Trophoblast cell (in vitro differentiated cells and primary cell): ENCODE measurements around the gene KIF1A.

Source experiments
- DNase-seq, 2 donors: peaks; one replicate each; pipeline ENCODE4 v3.0.0-alpha.2; 2016
- H2AFZ ChIP-seq: 2 replicates; pipeline ENCODE4 v1.6.1; 2013; ENCODE audit warnings: low read length, moderate library complexity, mild to moderate bottlenecking; ENCODE audit not compliant: insufficient read depth, poor library complexity
- H2AK5ac ChIP-seq: 2 replicates; pipeline ENCODE4 v1.6.1; 2013; ENCODE audit warnings: mild to moderate bottlenecking, low read length
- H2BK120ac ChIP-seq: 2 replicates; pipeline ENCODE4 v1.6.1; 2013; ENCODE audit warnings: low read length, mild to moderate bottlenecking, moderate library complexity; ENCODE audit not compliant: insufficient read depth, poor library complexity
- H2BK12ac ChIP-seq: 2 replicates; pipeline ENCODE4 v1.6.1; 2013; ENCODE audit warnings: mild to moderate bottlenecking, low read length, moderate library complexity
- H2BK5ac ChIP-seq: 2 replicates; pipeline ENCODE4 v1.6.1; 2013; ENCODE audit warnings: low read length, low read depth, moderate library complexity, mild to moderate bottlenecking; ENCODE audit not compliant: poor library complexity
- H3K14ac ChIP-seq: 2 replicates; pipeline ENCODE4 v1.6.1; 2013; ENCODE audit warnings: mild to moderate bottlenecking, low read length
- H3K18ac ChIP-seq: 2 replicates; pipeline ENCODE4 v1.6.1; 2013; ENCODE audit warnings: mild to moderate bottlenecking, low read length
- H3K23ac ChIP-seq: 2 replicates; pipeline ENCODE4 v1.6.1; 2013; ENCODE audit warnings: low read length
- H3K27ac ChIP-seq: 2 replicates; pipeline ENCODE4 v1.5.1; 2013; ENCODE audit warnings: low read depth, mild to moderate bottlenecking, inconsistent platforms, low read length, moderate library complexity
- H3K27me3 ChIP-seq: 2 replicates; pipeline ENCODE4 v1.6.1; 2013; ENCODE audit warnings: inconsistent platforms, mild to moderate bottlenecking, low read length, moderate library complexity; ENCODE audit not compliant: insufficient read depth
- H3K36me3 ChIP-seq, 2 experiments: 1 replicate in 1 of 2; 2 replicates in 1 of 2; pipeline ENCODE4 v1.6.1; 2013; ENCODE audit warnings: low read length in 2 of 2, mild to moderate bottlenecking in 2 of 2, moderate library complexity in 1 of 2; ENCODE audit not compliant: insufficient read depth in 2 of 2, control insufficient read depth in 1 of 2
- H3K4ac ChIP-seq: 2 replicates; pipeline ENCODE4 v1.6.1; 2013; ENCODE audit warnings: low read depth, mild to moderate bottlenecking, low read length, moderate library complexity
- H3K4me1 ChIP-seq, 2 experiments: 1 replicate in 1 of 2; 2 replicates in 1 of 2; pipeline ENCODE4 v1.6.1; 2013; ENCODE audit warnings: low read length in 2 of 2, mild to moderate bottlenecking in 2 of 2, moderate library complexity in 1 of 2; ENCODE audit not compliant: insufficient read depth in 2 of 2, control insufficient read depth in 1 of 2
- H3K4me2 ChIP-seq: 2 replicates; pipeline ENCODE4 v1.6.1; 2013; ENCODE audit warnings: inconsistent platforms, mild to moderate bottlenecking, low read length, moderate library complexity
- H3K4me3 ChIP-seq: 2 replicates; pipeline ENCODE4 v1.5.1; 2013; ENCODE audit warnings: mild to moderate bottlenecking, low read depth, low read length, inconsistent platforms
- H3K79me1 ChIP-seq: one replicate; pipeline ENCODE4 v1.6.1; 2013; ENCODE audit warnings: low read length
- H3K79me2 ChIP-seq: 2 replicates; pipeline ENCODE4 v1.6.1; 2013; ENCODE audit warnings: low read length, mild to moderate bottlenecking; ENCODE audit not compliant: control insufficient read depth, insufficient read depth, poor library complexity
- H3K9ac ChIP-seq: 2 replicates; pipeline ENCODE4 v1.6.1; 2013; ENCODE audit warnings: mild to moderate bottlenecking, low read length
- H3K9me3 ChIP-seq: 2 replicates; pipeline ENCODE4 v1.6.1; 2013; ENCODE audit warnings: low read depth, mild to moderate bottlenecking, control low read depth, inconsistent platforms, low read length; ENCODE audit not compliant: insufficient read depth
- H4K12ac ChIP-seq: 2 replicates; pipeline ENCODE4 v1.6.1; 2013; ENCODE audit warnings: low read depth, mild to moderate bottlenecking, low read length, moderate library complexity
- H4K8ac ChIP-seq: 2 replicates; pipeline ENCODE4 v1.6.1; 2013; ENCODE audit warnings: low read depth, mild to moderate bottlenecking, low read length, moderate library complexity
- H4K91ac ChIP-seq: one replicate; pipeline ENCODE4 v1.6.1; 2013; ENCODE audit warnings: low read depth, mild to moderate bottlenecking, low read length, moderate library complexity
- WGBS: extraction: QIAGEN DNeasy Blood & Tissue Kit; methylation state at CpG from one replicate; pipeline ENCODE4 v1.1.7; 2013; ENCODE audit warnings: missing lambda C conversion rate; ENCODE audit not compliant: insufficient read length, insufficient coverage; ENCODE audit errors: extremely low coverage; 5-methylcytosine and 5-hydroxymethylcytosine counted together

KIF1A gene

GRCh38 chr2:240835528-240835927 is 15.5 kb upstream of the KIF1A start:
- no peak overlapping the region for H2AFZ ChIP-seq
- no peak overlapping the region for H3K23ac ChIP-seq
- H3K27ac ChIP-seq: no peak overlapping the region
- WGBS: no CpG with 5 or more reads among the region's 9 CpGs
- no peaks in the 10 kb centered on the region for H3K79me1 ChIP-seq
- H3K18ac ChIP-seq: no peak overlapping the region
- H3K4me3 ChIP-seq: no peak overlapping the region
- no peak overlapping the region for H3K4me2 ChIP-seq
- H4K12ac ChIP-seq: no peak overlapping the region
- no peak overlapping the region for H2BK12ac ChIP-seq
- no peak overlapping the region for H4K91ac ChIP-seq
- H3K27me3 ChIP-seq: peaks cover 13% of the 10 kb centered on the region
- no peak overlapping the region for H4K8ac ChIP-seq
- no peak overlapping the region for H2BK120ac ChIP-seq
- no peaks in the 10 kb centered on the region for H3K36me3 ChIP-seq
- no peak for DNase-seq
- H2BK5ac ChIP-seq: no peak overlapping the region
- no peak overlapping the region for H3K4ac ChIP-seq
- H3K4me1 ChIP-seq: peaks cover 1 to 3% of the 10 kb centered on the region in 2 experiments
- no peak overlapping the region for H2AK5ac ChIP-seq
- H3K14ac ChIP-seq: no peak overlapping the region
- H3K9me3 ChIP-seq: peaks cover 4% of the 10 kb centered on the region
- H3K9ac ChIP-seq: no peak overlapping the region
- H3K79me2 ChIP-seq: no peaks in the 10 kb centered on the region

DNA sequence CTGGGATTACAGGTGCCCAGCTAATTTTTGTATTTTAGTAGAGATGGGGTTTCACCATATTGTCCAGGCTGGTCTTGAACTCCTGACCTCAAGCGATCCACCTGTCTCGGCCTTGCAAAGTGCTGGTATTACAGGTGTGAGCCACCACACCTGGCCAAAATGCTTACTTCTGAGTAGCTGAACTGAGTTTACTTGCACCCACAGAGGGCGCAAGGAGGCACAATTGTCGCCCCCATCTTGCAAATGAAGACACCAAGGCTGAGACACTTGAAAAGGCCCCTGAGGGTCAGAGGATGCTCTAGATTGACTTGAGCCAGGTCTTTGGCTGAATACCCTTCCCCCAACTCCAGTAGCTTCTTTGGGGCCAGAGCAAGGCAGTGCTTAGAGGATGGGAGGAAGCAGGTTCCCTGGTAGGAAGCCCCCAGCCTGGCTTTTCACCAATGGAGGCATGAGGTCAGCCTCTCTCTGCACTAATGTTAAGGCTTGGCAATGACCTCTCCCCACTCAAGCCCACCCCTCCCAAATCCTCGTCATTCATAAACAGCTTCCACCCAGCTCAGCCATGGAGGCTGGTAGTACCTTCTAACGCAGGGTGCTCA is 14.5 kb upstream of the KIF1A start:
- Histone ChIP-seq H2BK120ac (no peak overlapping the region), H3K9ac (no peak overlapping the region), H3K4ac (no peak overlapping the region), H3K9me3 (peaks cover 4% of the 10 kb centered on the region), H2AK5ac (no peak overlapping the region), H3K27ac (no peak overlapping the region), H4K8ac (no peak overlapping the region), H3K27me3 (peaks cover 13% of the 10 kb centered on the region), H3K4me2 (no peak overlapping the region), H3K18ac (no peak overlapping the region), H3K4me1 (peaks cover 1 to 3% of the 10 kb centered on the region in 2 experiments), H3K36me3 (no peaks in the 10 kb centered on the region), H2AFZ (no peak overlapping the region), H2BK5ac (no peak overlapping the region), H3K23ac (no peak overlapping the region), H3K79me1 (no peaks in the 10 kb centered on the region), H4K91ac (no peak overlapping the region), H3K79me2 (no peaks in the 10 kb centered on the region), H4K12ac (no peak overlapping the region), H2BK12ac (no peak overlapping the region), H3K4me3 (no peak overlapping the region), H3K14ac (no peak overlapping the region)
- peak in 1 of 2 donors; percentile 6 for DNase-seq
- WGBS: no CpG with 5 or more reads among the region's 6 CpGs

GRCh38 chr2:240833724-240834285 is 13.8 kb upstream of the KIF1A start:
- no peak overlapping the region for H3K18ac ChIP-seq
- peaks cover 4% of the 10 kb centered on the region for H3K9me3 ChIP-seq
- no peak overlapping the region for H3K4me3 ChIP-seq
- H3K79me2 ChIP-seq: no peaks in the 10 kb centered on the region
- no peak overlapping the region for H2BK5ac ChIP-seq
- no peak overlapping the region for H4K91ac ChIP-seq
- no peak overlapping the region for H3K27ac ChIP-seq
- no peak overlapping the region for H3K23ac ChIP-seq
- H3K36me3 ChIP-seq: no peaks in the 10 kb centered on the region
- H3K9ac ChIP-seq: no peak overlapping the region
- H3K14ac ChIP-seq: no peak overlapping the region
- no peaks in the 10 kb centered on the region for H3K79me1 ChIP-seq
- no peak overlapping the region for H4K8ac ChIP-seq
- no peak overlapping the region for H2BK120ac ChIP-seq
- H3K4me2 ChIP-seq: no peak overlapping the region
- peaks cover 13% of the 10 kb centered on the region for H3K27me3 ChIP-seq
- no peak overlapping the region for H2BK12ac ChIP-seq
- H4K12ac ChIP-seq: no peak overlapping the region
- no peak overlapping the region for H3K4ac ChIP-seq
- WGBS: no CpG with 5 or more reads among the region's 8 CpGs
- H2AK5ac ChIP-seq: no peak overlapping the region
- no peak for DNase-seq
- no peak overlapping the region for H2AFZ ChIP-seq
- peaks cover 1 to 3% of the 10 kb centered on the region in 2 experiments for H3K4me1 ChIP-seq

- Histone ChIP-seq H3K4me2 (no peak overlapping the region), H3K9ac (no peak overlapping the region), H4K12ac (no peak overlapping the region), H2AK5ac (no peak overlapping the region), H2BK5ac (no peak overlapping the region), H4K8ac (no peak overlapping the region), H4K91ac (no peak overlapping the region), H3K23ac (no peak overlapping the region), H3K14ac (no peak overlapping the region), H2BK120ac (no peak overlapping the region), H3K4ac (no peak overlapping the region), H3K36me3 (no peaks in the 10 kb centered on the region), H2BK12ac (no peak overlapping the region), H3K18ac (no peak overlapping the region), H3K27me3 (peaks cover 13% of the 10 kb centered on the region), H2AFZ (no peak overlapping the region), H3K4me1 (peaks cover 1 to 3% of the 10 kb centered on the region in 2 experiments), H3K79me2 (no peaks in the 10 kb centered on the region), H3K9me3 (peaks cover 4% of the 10 kb centered on the region), H3K27ac (no peak overlapping the region), H3K4me3 (no peak overlapping the region), H3K79me1 (no peaks in the 10 kb centered on the region)
- DNase-seq: no peak
- no CpG with 5 or more reads among the region's 13 CpGs for WGBS
Measured at GRCh38 chr2:240832921-240833494, 13.0 kb upstream of the KIF1A start.
